H9 (cell line): Measurements from ENCODE around the gene ASXL1. TPM values are rescaled to one million over a fixed set of nuclear protein-coding genes. Genes with fewer than 3 reads are reported as not detected.

Experiments used
- DNase-seq: peaks from one replicate; pipeline ENCODE4 v3.0.0-alpha.2; 2017
- H2AFZ ChIP-seq: one replicate; pipeline ENCODE4 v1.6.1; 2013; ENCODE audit warnings: mild to moderate bottlenecking, low read length, control low read depth, moderate library complexity
- H2AK5ac ChIP-seq: 2 replicates; pipeline ENCODE4 v1.6.1; 2013; ENCODE audit warnings: low read length, control low read depth, mixed read lengths; ENCODE audit not compliant: insufficient read length
- H2BK120ac ChIP-seq: one replicate; pipeline ENCODE4 v1.6.1; 2013; ENCODE audit warnings: low read depth, mild to moderate bottlenecking, low read length, control low read depth, inconsistent platforms; ENCODE audit not compliant: poor library complexity, severe bottlenecking
- H2BK12ac ChIP-seq: 2 replicates; pipeline ENCODE4 v1.6.1; 2013; ENCODE audit warnings: low read length, control low read depth, mixed read lengths, low read depth; ENCODE audit not compliant: insufficient read length
- H2BK15ac ChIP-seq: 2 replicates; pipeline ENCODE4 v1.6.1; 2013; ENCODE audit warnings: low read depth, low read length, control low read depth
- H2BK20ac ChIP-seq: one replicate; pipeline ENCODE4 v1.6.1; 2013; ENCODE audit warnings: low read depth, mild to moderate bottlenecking, low read length, control low read depth, inconsistent platforms; ENCODE audit not compliant: poor library complexity, severe bottlenecking
- H2BK5ac ChIP-seq: 2 replicates; pipeline ENCODE4 v1.6.1; 2013; ENCODE audit warnings: low read length, control low read depth, mixed read lengths; ENCODE audit not compliant: insufficient read length
- H3K14ac ChIP-seq: 2 replicates; pipeline ENCODE4 v1.6.1; 2013; ENCODE audit warnings: low read length, control low read depth; ENCODE audit not compliant: insufficient read depth
- H3K18ac ChIP-seq: 2 replicates; pipeline ENCODE4 v1.6.1; 2013; ENCODE audit warnings: low read depth, mild to moderate bottlenecking, mixed read lengths, low read length, control low read depth; ENCODE audit not compliant: insufficient read length
- H3K23ac ChIP-seq: 2 replicates; pipeline ENCODE4 v1.6.1; 2013; ENCODE audit warnings: low read length, control low read depth, mixed read lengths, low read depth; ENCODE audit not compliant: insufficient read length
- H3K23me2 ChIP-seq: 2 replicates; pipeline ENCODE4 v1.6.1; 2013; ENCODE audit warnings: low read depth, mild to moderate bottlenecking, mixed read lengths, low read length, control low read depth; ENCODE audit not compliant: insufficient read length, poor library complexity, severe bottlenecking
- H3K27ac ChIP-seq: 2 replicates; pipeline ENCODE4 v1.5.1; 2013; ENCODE audit warnings: low read length, control low read depth, mixed read lengths, low read depth; ENCODE audit not compliant: insufficient read length
- H3K27me3 ChIP-seq: 2 replicates; pipeline ENCODE4 v1.6.1; 2013; ENCODE audit warnings: low read length, control low read depth, inconsistent platforms; ENCODE audit not compliant: insufficient read depth
- H3K4ac ChIP-seq: 2 replicates; pipeline ENCODE4 v1.6.1; 2013; ENCODE audit warnings: low read depth, mild to moderate bottlenecking, control low read depth, inconsistent platforms, low read length, moderate library complexity
- H3K4me1 ChIP-seq: 2 replicates; pipeline ENCODE4 v1.6.1; 2013; ENCODE audit warnings: low read length, control low read depth, inconsistent platforms; ENCODE audit not compliant: insufficient read depth
- H3K4me2 ChIP-seq: 2 replicates; pipeline ENCODE4 v1.6.1; 2013; ENCODE audit warnings: low read length, control low read depth, mixed read lengths; ENCODE audit not compliant: insufficient read length, insufficient read depth
- H3K56ac ChIP-seq: 2 replicates; pipeline ENCODE4 v1.6.1; 2013; ENCODE audit warnings: low read depth, mild to moderate bottlenecking, mixed read lengths, low read length, control low read depth; ENCODE audit not compliant: insufficient read length
- H3K79me1 ChIP-seq: 2 replicates; pipeline ENCODE4 v1.6.1; 2013; ENCODE audit warnings: low read depth, mild to moderate bottlenecking, moderate library complexity, low read length, control low read depth, inconsistent platforms; ENCODE audit not compliant: insufficient read depth, poor library complexity, severe bottlenecking
- H3K79me2 ChIP-seq: 2 replicates; pipeline ENCODE4 v1.6.1; 2013; ENCODE audit warnings: low read length, control low read depth, inconsistent platforms; ENCODE audit not compliant: insufficient read depth
- H3K9ac ChIP-seq: 2 replicates; pipeline ENCODE4 v1.6.1; 2013; ENCODE audit warnings: low read length, control low read depth, mixed read lengths; ENCODE audit not compliant: insufficient read length; ENCODE audit errors: extremely low read depth
- H3K9me3 ChIP-seq: one replicate; pipeline ENCODE4 v1.6.1; 2013; ENCODE audit warnings: low read depth, low read length, inconsistent platforms; ENCODE audit not compliant: control insufficient read depth
- H3T11ph ChIP-seq: one replicate; pipeline ENCODE4 v1.6.1; 2013; ENCODE audit warnings: mild to moderate bottlenecking, low read length, control low read depth, inconsistent platforms
- H4K20me1 ChIP-seq: one replicate; pipeline ENCODE4 v1.6.1; 2013; ENCODE audit not compliant: control insufficient read depth, insufficient read length, insufficient read depth
- H4K5ac ChIP-seq: 2 replicates; pipeline ENCODE4 v1.6.1; 2013; ENCODE audit warnings: low read depth, mild to moderate bottlenecking, mixed read lengths, low read length, control low read depth; ENCODE audit not compliant: insufficient read length
- H4K8ac ChIP-seq: replicated peaks from 2 replicates; pipeline ENCODE4 v1.6.1; 2013; ENCODE audit warnings: low read length, control low read depth, mixed read lengths, low read depth; ENCODE audit not compliant: insufficient read length
- H4K91ac ChIP-seq: 2 replicates; pipeline ENCODE4 v1.6.1; 2013; ENCODE audit warnings: low read depth, mild to moderate bottlenecking, moderate library complexity, mixed read lengths, low read length, control low read depth; ENCODE audit not compliant: insufficient read length
- H3K27ac Mint-ChIP-seq, 3 experiments: 2 replicates in 2 of 3; 3 replicates in 1 of 3; pipeline ENCODE4 v1.8.0; 2020 to 2021; ENCODE audit warnings: mixed read lengths in 3 of 3, mild to moderate bottlenecking in 1 of 3, moderate library complexity in 1 of 3
- H3K27me3 Mint-ChIP-seq: 2 replicates; pipeline ENCODE4 v1.8.0; 2021; ENCODE audit warnings: low read depth, mild to moderate bottlenecking, moderate library complexity, mixed read lengths
- H3K36me3 Mint-ChIP-seq, 3 experiments: 2 replicates in 2 of 3; 3 replicates in 1 of 3; pipeline ENCODE4 v1.8.0; 2020 to 2021; ENCODE audit warnings: low read depth in 3 of 3, mixed read lengths in 3 of 3; ENCODE audit not compliant: insufficient read depth in 1 of 3
- H3K4me1 Mint-ChIP-seq, 2 experiments: 2 replicates each; pipeline ENCODE4 v1.8.0; 2020; ENCODE audit warnings: mixed read lengths in 2 of 2
- H3K4me3 Mint-ChIP-seq, 2 experiments: 2 replicates in 1 of 2; 3 replicates in 1 of 2; pipeline ENCODE4 v1.8.0; 2020 to 2021; ENCODE audit warnings: mild to moderate bottlenecking in 2 of 2, mixed read lengths in 2 of 2, moderate library complexity in 1 of 2
- H3K9me3 Mint-ChIP-seq, 2 experiments: 2 replicates in 1 of 2; 3 replicates in 1 of 2; pipeline ENCODE4 v1.8.0; 2020; ENCODE audit warnings: mild to moderate bottlenecking in 2 of 2, mixed read lengths in 2 of 2, moderate library complexity in 1 of 2
- CTCF ChIP-seq: fragments of 200-600 bp; sonication (generic); conservative IDR thresholded peaks from 3 replicates; pipeline ENCODE4 v1.8.0; 2021; ENCODE audit warnings: antibody characterized with exemption, mild to moderate bottlenecking
- WGBS: extraction: QIAGEN DNeasy Blood & Tissue Kit; methylation state at CpG from one replicate; pipeline ENCODE4 v1.1.7; 2013; ENCODE audit warnings: missing lambda C conversion rate, low lambda C conversion rate, mixed read lengths; ENCODE audit not compliant: insufficient read length; ENCODE audit errors: extremely low coverage; 5-methylcytosine and 5-hydroxymethylcytosine counted together
- total RNA-seq: library from RNA; stranded (reverse); gene quantifications from 2 replicates; pipeline ENCODE4 v1.2.1, GENCODE V29; 2021

The ASXL1 gene
- total RNA-seq, 1 experiment from 2014 or later: 39.5 TPM

- Histone ChIP-seq H4K8ac (no peak overlapping the region), H3K4me1 (no peaks in the 10 kb centered on the region), H2AK5ac (no peak overlapping the region), H3K9me3 (no peaks in the 10 kb centered on the region), H3K56ac (no peak overlapping the region), H3K79me1 (no peaks in the 10 kb centered on the region), H3K23ac (no peak overlapping the region), H3K9ac (no peak overlapping the region), H2BK15ac (no peak overlapping the region), H2BK20ac (no peak overlapping the region), H3K4me2 (no peak overlapping the region), H3T11ph (no peak overlapping the region), H2BK12ac (no peak overlapping the region), H2AFZ (no peak overlapping the region), H3K4ac (no peak overlapping the region), H3K27ac (no peak overlapping the region), H4K20me1 (no peaks in the 10 kb centered on the region), H4K5ac (no peak overlapping the region), H4K91ac (no peak overlapping the region), H3K14ac (no peak overlapping the region), H3K18ac (no peak overlapping the region), H3K23me2 (no peaks in the 10 kb centered on the region), H2BK120ac (no peak overlapping the region), H2BK5ac (no peak overlapping the region), H3K79me2 (no peaks in the 10 kb centered on the region), H3K27me3 (no peaks in the 10 kb centered on the region)
- no peaks in the 10 kb centered on the region for H3K9me3 Mint-ChIP-seq
- no peak overlapping the region for H3K27ac Mint-ChIP-seq
- WGBS: no CpG with 5 or more reads among the region's 2 CpGs
- TF ChIP-seq CTCF: no peak
- no peaks in the 10 kb centered on the region for H3K36me3 Mint-ChIP-seq
- H3K4me1 Mint-ChIP-seq: no peaks in the 10 kb centered on the region
- no peak overlapping the region for H3K4me3 Mint-ChIP-seq
- no peak for DNase-seq
- H3K27me3 Mint-ChIP-seq: no peaks in the 10 kb centered on the region
Observed at GRCh38 chr20:32421290-32421689, 63.2 kb downstream of the ASXL1 start.
